AG04450 (cell line): Measurements from ENCODE around the gene DYRK1B. TPM values are rescaled to one million over a fixed set of nuclear protein-coding genes. Genes with fewer than 3 reads are reported as not detected.

ENCODE experiments used
- CTCF ChIA-PET: fragments of 300-600, 350-600 bp; formaldehyde crosslinking; extraction: SDS; loops from one replicate; lab custom pipeline; 2022; ENCODE audit warnings: antibody characterized with exemption, inconsistent platforms; lab: Charles Lee
- POLR2A ChIA-PET: fragments of 350-600 bp; formaldehyde crosslinking; extraction: SDS; loops from one replicate; lab custom pipeline; 2021; ENCODE audit warnings: antibody characterized with exemption, inconsistent platforms; lab: Yijun Ruan, JAX
- DNase-seq: peaks from one replicate; pipeline ENCODE4 v3.0.0-alpha.2; 2011; ENCODE audit warnings: low read depth, low spot score
- H3K27ac ChIP-seq: one replicate; pipeline ENCODE4 v1.5.1; 2012; ENCODE audit warnings: low read depth, low read length, control low read depth
- H3K27me3 ChIP-seq: one replicate; pipeline ENCODE4 v1.6.0; 2012; ENCODE audit warnings: low read length; ENCODE audit not compliant: control insufficient read depth, insufficient read depth
- H3K4me3 ChIP-seq: 2 replicates; pipeline ENCODE4 v1.5.1; 2011; ENCODE audit warnings: mild to moderate bottlenecking, low read depth, low read length, control low read depth
- H3K9me3 ChIP-seq: 2 replicates; pipeline ENCODE4 v1.5.1; 2012; ENCODE audit warnings: low read length; ENCODE audit not compliant: control insufficient read depth, insufficient read depth
- CTCF ChIP-seq: IDR thresholded peaks from 2 replicates; pipeline ENCODE4 v1.5.1; 2011; ENCODE audit warnings: low read depth, low read length, control low read depth, inconsistent platforms
- polyA plus RNA-seq: library from polyadenylated mRNA; depleted of rRNA; stranded (reverse); fragments of >200 nt; gene quantifications from 2 replicates; pipeline ENCODE4 v1.2.3, GENCODE V29; 2011; rRNA removed
- small RNA-seq: library from RNA; depleted of rRNA; stranded (forward); fragments of <200 nt; gene quantifications from one replicate; pipeline ENCODE3, GENCODE V24; 2012; ENCODE audit warnings: low read depth; ENCODE audit not compliant: insufficient read length

The DYRK1B gene
- polyA plus RNA-seq, 1 experiment = 9.2 TPM

DNA sequence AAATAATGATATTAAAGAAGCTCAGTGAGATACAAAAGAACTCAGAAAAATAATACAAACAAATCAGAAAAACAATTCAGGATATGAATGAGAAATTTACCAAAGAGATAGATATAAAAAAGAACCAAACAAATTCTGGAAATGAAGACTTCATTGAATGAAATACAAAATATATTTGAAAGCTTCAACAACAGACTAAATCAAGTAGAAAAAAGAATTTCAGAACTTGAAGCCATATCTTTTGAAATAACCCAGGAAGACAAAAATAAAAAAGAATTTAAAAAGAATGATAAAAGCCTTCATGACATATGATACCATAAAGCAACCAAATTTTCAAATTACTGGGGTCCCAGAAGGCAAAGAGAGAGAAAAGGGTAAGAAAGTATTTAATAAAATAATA is 45.7 kb downstream of the DYRK1B start:
- Histone ChIP-seq H3K27ac (no peak overlapping the region), H3K9me3 (peaks cover 5% of the 10 kb centered on the region; the same call in 1 of the 2 replicates), H3K27me3 (peaks cover 2% of the 10 kb centered on the region), H3K4me3 (no peak overlapping the region)
- no peak for DNase-seq
- CTCF ChIA-PET = interaction anchor here (0.9 to 11.7 kb wide), 3 partner anchors 14 to 56 kb away, joined by 3 to 226 read pairs (median 4); partner anchors contain the start of gene FBL
- no peak for TF ChIP-seq CTCF
- POLR2A ChIA-PET = interaction anchor here (0.5 kb wide), 1 partner anchor 172 kb away, joined by 8 read pairs; no protein-coding TSS in a partner anchor

GRCh38 chr19:39780894-39781293 is 53.1 kb downstream of the DYRK1B start:
- no peak for TF ChIP-seq CTCF
- no peak overlapping the region for H3K4me3 ChIP-seq
- H3K27me3 ChIP-seq = peaks cover 7% of the 10 kb centered on the region
- H3K9me3 ChIP-seq = no peaks in the 10 kb centered on the region
- DNase-seq = no peak
- CTCF ChIA-PET = interaction anchor here (0.8 to 1.4 kb wide), 2 partner anchors 14 to 190 kb away, joined by 5 to 6 read pairs; partner anchors contain the start of gene PSMC4
- no peak overlapping the region for H3K27ac ChIP-seq
- POLR2A ChIA-PET = no interaction called here

- H3K9me3 ChIP-seq = no peaks in the 10 kb centered on the region
- H3K4me3 ChIP-seq = no peak within 1 kb of the TSS
- DNase-seq = no peak
- TF ChIP-seq CTCF = no peak
- POLR2A ChIA-PET = no interaction called here
- peaks cover 7% of the 10 kb centered on the region for H3K27me3 ChIP-seq
- H3K27ac ChIP-seq = no peak within 1 kb of the TSS
- CTCF ChIA-PET = no interaction called here
Observed at GRCh38 chr19:39778763-39779162, 55.2 kb downstream of the DYRK1B start, which contains the start of gene LEUTX. Gene LEUTX, plus strand, starts transcription at chr19:39778854. Its CDS starts 67 bp downstream, at chr19:39778921.

Small RNA genes within 50 kb of the gene (small RNA-seq; reads per million reads assigned to genes)
- gene MIR6719 = not detected

Other genes with a start within 250 kb of the DYRK1B start
- gene LGALS13, start 231.6 kb downstream of the DYRK1B start, polyA plus RNA-seq = not detected in 2 replicates
- not detected in 2 replicates for gene LGALS16, start 178.2 kb downstream of the DYRK1B start, polyA plus RNA-seq
- not detected in 2 replicates for gene LGALS14, start 129.7 kb downstream of the DYRK1B start, polyA plus RNA-seq
- gene CLC, start 96.1 kb downstream of the DYRK1B start, polyA plus RNA-seq = not detected in 2 replicates
- gene LEUTX, start 55.3 kb downstream of the DYRK1B start, polyA plus RNA-seq = not detected in 2 replicates
- gene FBL, start 12.2 kb upstream of the DYRK1B start, polyA plus RNA-seq = 256 and 329 TPM in 2 replicates
- 0.04 and 0.09 TPM in 2 replicates for gene FCGBP, start 100.5 kb upstream of the DYRK1B start, polyA plus RNA-seq
- 68.6 and 90.2 TPM in 2 replicates for gene PSMC4, start 137.0 kb upstream of the DYRK1B start, polyA plus RNA-seq
- gene ZNF546, start 162.9 kb upstream of the DYRK1B start, polyA plus RNA-seq = 1.7 and 2.4 TPM in 2 replicates
- gene ZNF780B, start 222.1 kb upstream of the DYRK1B start, polyA plus RNA-seq = 7.2 and 8.3 TPM in 2 replicates